Activated naive CD4-positive, alpha-beta T cell treated with anti-CD3 and anti-CD28 coated beads, Interleukin-2, amount 10 ng/mL, durations not matched to agents 7 days and 5 days (primary cell): ENCODE results near the gene GATD1.

Experiments
- CTCF ChIA-PET: fragments of 350-600 bp; sonication (Branson Sonifier 250); formaldehyde crosslinking; loops from one replicate; lab custom pipeline; 2021; ENCODE audit warnings: antibody characterized with exemption; lab: Charles Lee
- DNase-seq: peaks from one replicate; pipeline ENCODE4 v3.0.0-alpha.2; 2020
- H3K27ac Mint-ChIP-seq: one replicate; pipeline ENCODE4 v1.8.0; 2021; ENCODE audit warnings: mild to moderate bottlenecking, moderate library complexity, mixed read lengths
- H3K27me3 Mint-ChIP-seq: one replicate; pipeline ENCODE4 v1.8.0; 2021; ENCODE audit warnings: mild to moderate bottlenecking, mixed read lengths
- H3K36me3 Mint-ChIP-seq: one replicate; pipeline ENCODE4 v1.8.0; 2021; ENCODE audit warnings: mixed read lengths
- H3K4me1 Mint-ChIP-seq: one replicate; pipeline ENCODE4 v1.8.0; 2021; ENCODE audit warnings: mixed read lengths
- H3K4me3 Mint-ChIP-seq: one replicate; pipeline ENCODE4 v1.8.0; 2021; ENCODE audit warnings: mild to moderate bottlenecking, moderate library complexity, mixed read lengths
- H3K9me3 Mint-ChIP-seq: one replicate; pipeline ENCODE4 v1.8.0; 2021; ENCODE audit warnings: mixed read lengths

GATD1 gene

DNA sequence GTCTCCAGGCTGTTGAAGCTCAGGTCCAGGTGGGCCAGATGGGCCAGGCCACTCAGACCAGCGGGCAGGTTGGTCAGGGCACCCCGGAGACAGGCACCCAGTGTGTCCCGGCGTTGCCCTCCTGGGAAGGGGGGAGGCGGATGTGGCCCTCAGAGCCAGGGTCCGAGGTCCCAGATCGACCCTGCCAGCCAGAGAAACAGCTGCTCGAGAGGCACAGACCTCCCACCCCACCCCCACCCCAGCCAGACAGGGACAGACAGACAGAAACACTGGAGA lies 26.1 kb upstream of the GATD1 start:
- H3K36me3 Mint-ChIP-seq: peaks cover 6% of the 10 kb centered on the region
- DNase-seq: no peak
- H3K4me3 Mint-ChIP-seq: peak overlapping the region; percentile 82
- H3K4me1 Mint-ChIP-seq: peaks cover 34% of the 10 kb centered on the region
- no peak overlapping the region for H3K27ac Mint-ChIP-seq
- H3K27me3 Mint-ChIP-seq: no peaks in the 10 kb centered on the region
- CTCF ChIA-PET: no interaction called here
- H3K9me3 Mint-ChIP-seq: no peaks in the 10 kb centered on the region

DNA sequence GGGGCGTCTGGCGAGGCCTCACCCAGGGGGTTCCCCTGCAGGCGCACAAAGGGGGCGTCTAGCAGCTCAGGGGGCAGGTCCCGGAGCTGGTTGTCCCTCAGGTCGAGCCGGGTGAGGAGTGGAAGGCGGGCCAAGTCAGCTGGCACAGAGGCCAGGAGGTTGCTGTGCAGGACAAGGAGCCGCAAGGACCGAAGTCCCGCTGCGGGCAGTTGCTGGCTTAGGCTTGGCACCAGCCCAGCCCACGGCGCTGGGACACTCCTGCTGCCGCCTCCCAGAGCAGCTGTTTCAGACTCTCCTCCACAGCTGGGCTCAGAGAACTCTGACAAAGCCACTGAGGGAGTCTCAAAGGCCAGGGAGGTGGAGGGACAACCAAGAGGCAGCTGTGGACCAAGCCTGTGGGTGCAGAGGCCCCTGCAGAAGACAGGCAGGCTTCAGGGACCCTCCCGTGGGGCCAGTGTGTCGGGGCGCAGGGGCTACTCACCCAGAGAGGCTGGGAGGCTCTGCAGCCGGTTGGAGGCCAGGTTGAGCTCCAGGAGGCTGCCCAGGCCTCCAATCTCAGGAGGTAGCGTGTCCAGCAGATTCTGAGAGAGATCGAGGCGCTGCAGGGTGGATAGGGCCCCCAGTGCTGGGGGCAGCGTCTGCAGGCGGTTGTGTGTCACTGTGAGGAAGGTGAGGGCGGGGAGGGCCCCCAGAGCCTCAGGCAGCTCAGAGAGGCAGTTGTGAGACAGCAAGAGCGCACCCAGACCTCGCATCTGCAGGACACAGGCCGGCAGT lies 25.6 kb upstream of the GATD1 start:
- Mint-ChIP-seq H3K4me3 (peak overlapping the region; percentile 82), H3K9me3 (no peaks in the 10 kb centered on the region), H3K36me3 (peaks cover 6% of the 10 kb centered on the region), H3K27ac (no peak overlapping the region), H3K4me1 (peaks cover 30% of the 10 kb centered on the region), H3K27me3 (no peaks in the 10 kb centered on the region)
- CTCF ChIA-PET: no interaction called here
- DNase-seq: no peak

DNA sequence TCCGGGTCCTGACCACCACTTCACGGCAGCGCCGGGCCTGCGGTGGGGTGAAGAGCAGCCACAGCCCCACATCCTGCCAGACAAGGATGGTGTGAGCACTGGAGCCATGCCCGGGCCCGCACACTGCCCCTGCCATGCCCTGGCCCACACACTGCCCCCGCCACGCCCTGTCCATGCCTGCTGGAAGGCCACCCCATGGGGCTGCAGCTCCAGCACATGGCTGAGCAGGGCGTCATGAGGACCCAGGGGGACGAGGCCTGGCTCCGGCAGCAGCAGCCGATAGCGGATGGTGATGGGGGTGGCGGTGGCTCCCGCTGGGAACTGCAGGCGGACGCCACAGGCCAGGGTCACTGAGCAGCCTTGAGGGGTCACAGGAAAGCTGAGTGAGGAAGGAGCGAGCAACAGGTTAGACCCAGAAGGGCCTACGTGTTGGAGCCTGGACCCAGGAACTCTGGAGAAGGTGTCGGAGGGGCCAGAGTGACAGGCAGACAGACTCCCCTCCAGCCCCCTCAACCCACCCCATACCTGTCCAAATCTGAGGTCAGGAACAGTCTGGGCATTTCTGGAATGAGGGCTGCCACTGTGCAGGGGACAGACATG lies 24.8 kb upstream of the GATD1 start:
- DNase-seq: no peak
- CTCF ChIA-PET: no interaction called here
- H3K27ac Mint-ChIP-seq: no peak overlapping the region
- peaks cover 6% of the 10 kb centered on the region for H3K36me3 Mint-ChIP-seq
- no peaks in the 10 kb centered on the region for H3K9me3 Mint-ChIP-seq
- H3K4me1 Mint-ChIP-seq: peaks cover 29% of the 10 kb centered on the region
- no peaks in the 10 kb centered on the region for H3K27me3 Mint-ChIP-seq
- H3K4me3 Mint-ChIP-seq: peak overlapping the region; percentile 12

DNA sequence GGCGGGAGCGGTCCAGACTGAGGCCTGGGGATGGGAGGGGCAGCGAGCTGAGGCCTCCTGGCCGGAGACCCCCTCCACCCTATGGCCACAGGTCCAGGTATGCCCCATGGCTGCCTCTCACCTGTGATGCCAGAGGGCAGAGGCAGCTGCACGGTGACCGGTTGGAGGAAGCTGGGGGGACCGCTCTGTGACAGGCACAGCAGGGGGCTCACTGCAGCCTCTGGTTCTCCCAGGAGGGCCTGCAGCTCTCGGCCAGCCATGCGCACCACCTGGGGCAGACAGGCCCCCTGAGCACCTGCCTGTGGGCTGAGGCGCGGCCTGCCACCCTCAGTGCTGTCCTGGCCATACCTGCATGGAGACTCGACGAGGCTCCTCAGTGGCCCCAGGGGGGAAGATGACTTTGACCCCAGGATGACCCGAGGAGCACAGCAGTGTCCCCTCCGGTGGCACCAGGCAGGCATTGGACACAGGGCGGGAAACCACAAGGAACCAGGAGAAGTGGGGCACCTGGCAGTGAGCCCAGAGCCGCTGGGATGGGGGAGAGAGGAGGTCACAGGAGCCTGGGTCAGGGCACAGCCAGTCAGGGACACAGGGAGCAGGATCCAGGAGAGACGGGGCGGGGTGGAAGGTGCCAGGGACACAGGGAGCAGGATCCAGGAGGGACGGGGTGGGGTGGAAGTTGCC lies 24.0 kb upstream of the GATD1 start:
- Mint-ChIP-seq H3K27me3 (no peaks in the 10 kb centered on the region), H3K4me3 (peak overlapping the region; percentile 28), H3K9me3 (no peaks in the 10 kb centered on the region), H3K4me1 (peaks cover 29% of the 10 kb centered on the region), H3K36me3 (peaks cover 6% of the 10 kb centered on the region), H3K27ac (no peak overlapping the region)
- CTCF ChIA-PET: no interaction called here
- DNase-seq: no peak

DNA sequence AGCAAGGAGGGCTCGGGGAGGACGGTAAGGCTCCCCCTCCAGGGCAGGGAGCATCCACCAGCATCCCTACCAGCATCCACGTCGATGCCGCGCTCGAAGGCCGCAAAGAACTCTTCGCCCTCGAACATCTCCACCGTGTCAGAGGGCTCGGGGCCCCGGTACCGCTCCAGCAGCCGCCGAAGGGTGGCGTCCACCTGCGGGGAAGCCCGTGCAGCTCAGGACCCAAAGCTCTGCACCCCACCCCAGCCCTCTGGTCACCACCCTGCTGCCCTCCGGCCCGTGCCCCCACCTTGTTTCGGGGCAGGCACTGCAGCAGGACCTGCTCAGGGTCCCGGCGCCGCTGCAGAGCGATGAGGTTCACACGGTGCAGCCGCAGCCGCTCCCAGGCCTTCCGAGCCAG lies 23.2 kb upstream of the GATD1 start:
- H3K9me3 Mint-ChIP-seq: no peaks in the 10 kb centered on the region
- CTCF ChIA-PET: no interaction called here
- H3K27ac Mint-ChIP-seq: no peak overlapping the region
- no peak overlapping the region for H3K4me3 Mint-ChIP-seq
- DNase-seq: no peak
- no peaks in the 10 kb centered on the region for H3K27me3 Mint-ChIP-seq
- peaks cover 29% of the 10 kb centered on the region for H3K4me1 Mint-ChIP-seq
- peaks cover 6% of the 10 kb centered on the region for H3K36me3 Mint-ChIP-seq

DNA sequence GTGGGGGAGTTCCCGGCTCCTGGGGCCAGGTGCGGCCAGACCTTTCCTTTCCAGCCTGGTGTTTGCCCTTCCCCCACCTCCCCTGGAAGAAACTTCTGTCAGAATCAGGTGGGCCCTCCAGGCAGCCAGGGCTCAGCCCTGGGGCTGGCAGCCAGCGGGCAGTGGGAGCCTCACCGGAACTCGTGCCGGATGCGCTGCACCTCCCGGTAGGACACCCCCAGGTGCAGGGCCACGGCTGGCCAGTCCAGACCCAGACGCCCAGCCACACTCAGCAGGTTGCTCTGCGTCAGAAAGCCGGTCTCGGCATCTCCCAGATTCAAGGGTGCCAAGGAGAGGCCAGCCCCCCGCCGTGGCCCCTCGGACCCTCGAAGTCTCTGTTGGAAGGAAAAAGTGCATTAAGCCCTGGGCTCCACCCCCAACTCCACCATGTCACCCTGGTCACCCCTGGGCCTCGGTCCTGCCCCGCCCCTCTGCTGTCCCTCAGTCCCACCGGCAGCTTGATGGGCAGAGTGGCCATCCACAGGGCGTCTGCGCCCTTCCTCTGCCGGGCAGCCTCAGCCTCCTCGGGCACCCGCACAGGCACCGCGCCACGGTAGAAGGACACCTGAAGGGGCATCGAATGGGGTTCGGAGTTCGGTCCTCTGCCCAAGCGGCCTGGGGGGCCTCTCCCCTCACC lies 22.5 kb upstream of the GATD1 start:
- peak overlapping the region; percentile 23 for H3K4me3 Mint-ChIP-seq
- peaks cover 6% of the 10 kb centered on the region for H3K36me3 Mint-ChIP-seq
- CTCF ChIA-PET: no interaction called here

DNA sequence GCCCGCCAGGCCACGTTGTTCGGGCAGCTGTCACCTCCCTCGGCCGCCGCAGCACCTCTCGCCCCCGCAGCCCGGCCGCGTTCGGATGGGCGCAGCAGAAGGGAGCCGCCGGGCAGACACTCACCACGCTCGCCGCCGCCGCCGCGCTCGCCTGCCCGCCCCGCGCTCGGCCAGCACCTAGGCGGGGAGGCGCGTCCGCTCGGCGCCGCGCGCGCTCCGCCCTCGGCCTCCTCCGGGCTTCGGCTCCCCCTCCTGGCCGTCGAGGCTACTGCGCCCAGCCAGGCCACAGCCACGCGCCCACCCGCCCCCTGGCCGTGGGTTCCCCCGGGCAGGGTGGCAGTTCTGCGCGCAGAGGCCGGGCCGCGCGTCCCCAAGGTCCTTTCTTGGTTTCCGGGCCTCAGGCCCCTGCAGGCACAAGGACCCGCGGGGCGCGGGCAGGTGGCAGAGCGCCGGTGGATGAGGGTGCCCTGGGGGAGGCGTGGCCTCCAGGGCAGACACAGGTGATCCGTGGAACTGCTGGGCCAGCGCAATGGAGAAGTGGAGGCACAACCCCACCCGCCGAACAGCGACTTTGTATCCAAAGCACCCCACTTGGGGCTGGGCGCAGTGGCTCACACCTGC lies 20.9 kb upstream of the GATD1 start, which contains the start of gene SLC25A22:
Gene SLC25A22 (minus strand): TSS at position 189 of the 621 bp plus-strand sequence. CDS start 3,275 bp downstream, outside the sequence.
- DNase-seq: peak; percentile 88
- Mint-ChIP-seq H3K4me1 (peaks cover 22% of the 10 kb centered on the region), H3K9me3 (no peaks in the 10 kb centered on the region), H3K4me3 (peak within 1 kb of the TSS; percentile 88), H3K36me3 (peaks cover 12% of the 10 kb centered on the region), H3K27me3 (no peaks in the 10 kb centered on the region), H3K27ac (peak within 1 kb of the TSS; percentile 90)
- CTCF ChIA-PET: no interaction called here

More for the DNA sequence above, 22.5 kb upstream of the GATD1 start:
- no peak overlapping the region for H3K27ac Mint-ChIP-seq
- DNase-seq: no peak
- no peaks in the 10 kb centered on the region for H3K27me3 Mint-ChIP-seq
- no peaks in the 10 kb centered on the region for H3K9me3 Mint-ChIP-seq
- peaks cover 29% of the 10 kb centered on the region for H3K4me1 Mint-ChIP-seq

DNA sequence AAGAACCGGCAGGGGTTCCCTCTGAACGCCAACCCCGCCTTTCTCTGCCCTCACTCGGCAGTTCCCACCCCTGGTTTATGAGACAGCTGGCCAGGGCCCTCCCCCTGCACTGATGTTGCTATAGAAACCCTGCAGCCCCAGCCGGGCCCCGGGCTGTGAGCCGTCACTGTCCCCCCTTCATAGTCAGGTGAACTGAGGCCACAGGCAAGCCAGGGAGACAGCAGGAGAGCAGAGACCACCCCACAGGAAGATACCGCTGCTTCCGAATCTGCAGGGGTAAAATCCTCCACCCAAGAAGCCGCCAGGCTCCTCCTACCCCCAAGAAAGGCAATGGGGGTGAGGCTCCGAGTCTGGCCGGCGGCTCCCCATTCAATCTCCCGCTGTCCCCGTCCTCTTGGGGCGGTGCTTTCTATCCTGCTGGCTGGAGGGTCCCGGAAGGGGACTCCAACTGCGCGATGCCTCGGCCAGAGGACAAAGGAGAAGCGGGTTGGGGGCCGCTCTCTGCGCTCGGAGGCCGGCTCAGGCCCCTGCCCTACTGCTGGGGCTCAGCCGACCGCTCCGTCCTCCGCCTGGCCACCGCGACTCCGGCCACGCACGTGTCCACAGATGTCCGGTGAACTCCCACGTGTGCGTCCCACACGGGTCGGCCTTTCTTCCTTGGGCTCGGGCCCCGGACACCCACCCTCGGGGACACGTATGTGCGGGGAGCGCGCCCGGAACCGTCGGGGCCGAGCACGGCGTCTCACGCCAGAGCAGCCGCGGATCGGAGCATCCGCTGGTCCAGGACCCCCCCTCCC lies 20.2 kb upstream of the GATD1 start:
- H3K27me3 Mint-ChIP-seq: no peaks in the 10 kb centered on the region
- H3K4me1 Mint-ChIP-seq: peaks cover 19% of the 10 kb centered on the region
- peak; percentile 83 for DNase-seq
- peaks cover 12% of the 10 kb centered on the region for H3K36me3 Mint-ChIP-seq
- CTCF ChIA-PET: no interaction called here
- H3K27ac Mint-ChIP-seq: peak overlapping the region; percentile 90
- H3K4me3 Mint-ChIP-seq: peak overlapping the region; percentile 88
- H3K9me3 Mint-ChIP-seq: no peaks in the 10 kb centered on the region

DNA sequence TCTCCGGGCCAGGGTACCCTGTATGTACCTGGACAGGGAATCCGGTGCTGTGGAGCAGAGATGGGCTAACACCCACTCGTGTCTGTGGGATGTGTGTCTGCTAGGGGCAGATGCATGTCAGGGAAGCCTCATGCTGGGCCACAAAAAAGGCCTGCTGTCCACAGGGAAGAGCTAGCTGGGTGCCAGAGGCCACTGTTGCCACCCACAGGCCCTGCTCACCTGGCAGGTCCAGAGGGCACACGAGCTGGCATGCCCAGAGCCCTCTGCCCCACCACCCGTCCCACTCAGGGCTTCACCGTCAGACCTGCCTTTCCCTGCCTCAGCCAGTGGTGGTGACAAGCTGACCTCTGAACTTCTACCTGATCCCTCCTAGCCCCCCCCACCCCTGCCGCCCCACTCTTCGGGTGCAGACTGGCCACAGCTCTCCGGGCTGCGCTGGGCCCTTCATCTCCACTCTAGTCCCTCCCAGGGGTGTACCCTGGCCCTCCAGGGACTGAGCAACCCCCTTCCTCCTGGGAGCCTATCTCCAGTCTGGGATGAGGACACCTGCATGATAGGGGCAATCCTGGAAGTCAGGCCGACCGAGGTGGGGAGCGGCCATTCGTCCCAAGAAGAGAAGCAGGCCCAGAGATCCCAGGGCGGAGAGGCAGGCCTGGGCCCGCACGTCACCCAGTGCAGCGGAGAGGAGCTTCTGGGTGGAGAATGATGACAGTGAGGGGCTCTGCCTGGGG lies 19.4 kb upstream of the GATD1 start:
- Mint-ChIP-seq H3K9me3 (no peaks in the 10 kb centered on the region), H3K27ac (peak overlapping the region; percentile 90), H3K36me3 (peaks cover 12% of the 10 kb centered on the region), H3K4me3 (peak overlapping the region; percentile 88), H3K4me1 (peaks cover 19% of the 10 kb centered on the region), H3K27me3 (no peaks in the 10 kb centered on the region)
- DNase-seq: no peak
- CTCF ChIA-PET: no interaction called here

DNA sequence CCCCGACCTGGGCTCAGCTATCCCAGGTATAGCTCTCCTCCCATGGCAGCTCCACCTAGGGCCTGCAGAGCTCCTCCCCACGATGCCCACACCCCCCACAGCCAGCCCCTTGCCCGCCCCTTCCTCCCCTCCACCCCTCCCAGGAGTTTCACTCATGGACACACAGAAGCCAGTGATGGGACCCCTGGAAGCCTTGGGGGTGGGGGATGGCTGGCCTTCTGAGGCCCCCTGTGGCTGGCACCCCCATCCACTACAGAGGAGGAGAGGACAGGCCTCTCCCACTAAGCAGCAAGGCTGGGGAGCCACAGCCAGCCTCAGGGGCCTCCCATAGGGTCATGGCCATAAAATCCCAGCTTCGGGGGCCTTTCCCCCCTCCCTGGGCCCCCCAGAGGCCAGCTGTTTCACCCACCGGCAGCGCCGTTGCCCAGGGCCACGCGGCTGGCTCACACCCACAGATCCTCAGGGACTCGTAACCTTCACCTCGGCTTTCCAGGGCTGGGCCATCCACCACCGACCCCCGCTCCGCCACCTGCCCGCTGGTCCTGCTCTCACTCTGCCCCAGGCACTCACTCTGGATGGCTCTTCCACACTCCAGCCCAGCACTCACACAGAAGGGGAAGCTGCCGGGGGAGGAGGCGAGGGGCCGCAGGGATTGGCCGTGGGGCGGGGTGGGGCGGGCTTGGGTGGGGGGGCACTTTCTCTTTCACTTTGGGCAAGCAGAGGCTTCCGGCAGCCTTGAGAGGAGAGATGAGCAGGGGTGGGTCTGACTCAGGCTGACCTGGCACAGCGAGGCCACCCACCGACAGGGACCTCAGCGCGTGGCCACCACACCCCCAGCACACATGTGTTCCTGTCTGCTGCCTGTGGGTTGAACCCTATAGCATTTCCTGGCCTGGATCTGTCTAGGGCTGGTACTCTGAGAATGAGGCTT lies 18.6 kb upstream of the GATD1 start:
- H3K9me3 Mint-ChIP-seq: no peaks in the 10 kb centered on the region
- CTCF ChIA-PET: no interaction called here
- peak overlapping the region; percentile 88 for H3K4me3 Mint-ChIP-seq
- peak overlapping the region; percentile 90 for H3K27ac Mint-ChIP-seq
- peaks cover 14% of the 10 kb centered on the region for H3K36me3 Mint-ChIP-seq
- H3K4me1 Mint-ChIP-seq: peaks cover 16% of the 10 kb centered on the region
- no peaks in the 10 kb centered on the region for H3K27me3 Mint-ChIP-seq
- DNase-seq: peak; percentile 89

DNA sequence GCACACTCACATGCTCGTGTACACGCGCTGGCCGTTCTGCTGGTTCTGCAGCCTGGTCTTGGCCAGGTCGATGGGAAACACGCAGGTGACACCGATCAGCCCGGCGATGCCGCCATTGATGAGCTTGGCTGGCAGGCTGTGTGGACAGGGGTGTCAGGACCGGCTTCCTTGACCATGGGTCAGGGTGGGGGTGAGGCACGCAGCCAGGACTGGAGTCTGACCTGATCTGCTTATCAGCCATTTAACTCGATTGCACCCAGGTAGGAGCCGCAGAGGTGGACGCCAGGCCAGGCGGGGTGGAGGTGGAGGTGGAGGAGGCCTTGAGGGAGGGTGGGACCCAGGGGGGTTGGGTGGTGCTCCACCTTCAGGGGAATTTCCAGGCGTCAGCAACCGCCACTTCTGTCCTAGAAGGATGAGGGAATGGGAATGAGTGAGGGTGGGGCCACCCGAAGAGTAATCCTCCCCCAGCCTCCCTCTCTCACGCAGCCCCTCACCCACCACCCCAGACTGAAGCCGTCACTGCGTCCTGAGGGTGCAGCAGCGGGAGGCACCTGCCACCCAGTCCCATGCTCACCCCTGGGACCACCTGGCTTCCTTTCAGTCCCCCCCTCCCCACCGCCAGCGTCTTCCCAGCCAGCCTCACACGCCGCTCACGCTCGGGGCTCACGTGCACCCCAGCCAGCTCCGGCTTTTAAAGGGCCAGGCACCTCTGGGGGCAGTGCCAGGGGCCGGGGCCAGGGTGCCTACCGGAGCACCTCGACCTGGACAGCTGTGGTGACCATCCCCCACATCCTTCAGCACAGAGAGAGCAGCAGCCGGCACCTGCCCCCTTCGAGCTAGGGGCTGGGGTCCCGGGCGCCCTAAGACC lies 17.7 kb upstream of the GATD1 start:
- CTCF ChIA-PET: no interaction called here
- peak overlapping the region; percentile 49 for H3K27ac Mint-ChIP-seq
- no peaks in the 10 kb centered on the region for H3K27me3 Mint-ChIP-seq
- no peaks in the 10 kb centered on the region for H3K9me3 Mint-ChIP-seq
- H3K4me1 Mint-ChIP-seq: peaks cover 16% of the 10 kb centered on the region
- H3K4me3 Mint-ChIP-seq: peak overlapping the region; percentile 88
- H3K36me3 Mint-ChIP-seq: peaks cover 12% of the 10 kb centered on the region
- DNase-seq: no peak
